GM18505 (cell line): ENCODE results near the gene THEMIS.
"Not testable (repeated sequence)": the region's sequence is repeated elsewhere in the genome, so short reads cannot be mapped to it uniquely, and the experiment has no call there.

Experiments used
- ATAC-seq: cut with Tn5 transposase; IDR thresholded peaks from one replicate; pipeline ENCODE4 v1.9.1; 2021; ENCODE audit not compliant: unreplicated experiment
- POLR2A ChIP-seq: IDR thresholded peaks from 4 replicates; pipeline ENCODE4 v1.6.1; 2011; ENCODE audit warnings: borderline replicate concordance; ENCODE audit not compliant: insufficient read depth, insufficient read length; ENCODE audit errors: extremely low read depth

THEMIS gene

DNA sequence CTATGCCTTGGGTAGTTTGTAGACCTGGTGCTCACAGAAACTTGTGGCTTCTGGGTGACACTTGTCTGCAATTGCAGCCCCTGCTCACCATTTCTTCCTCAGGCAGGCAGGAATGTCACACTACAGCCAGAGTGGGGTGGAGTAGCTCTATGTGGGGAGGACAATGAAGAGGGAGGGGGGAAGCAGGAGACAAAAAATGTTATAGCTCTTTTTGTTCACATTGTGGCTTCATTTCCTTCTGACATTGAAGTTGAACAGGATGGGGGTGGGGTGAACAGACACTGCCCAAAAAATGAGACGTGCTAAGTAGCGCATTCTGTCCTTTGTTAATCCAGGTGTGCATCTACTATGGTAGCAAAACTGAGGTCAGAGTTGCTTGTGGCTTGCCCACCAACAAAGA, at the start of gene THEMIS:
TSS of gene THEMIS (minus strand) at position 124 of the 400 bp plus-strand sequence. CDS start 126 bp downstream, outside the sequence.
- ATAC-seq, result no peak
- TF ChIP-seq POLR2A, result no peak

- no peak for ATAC-seq
- TF ChIP-seq POLR2A, result no peak
Measured at GRCh38 chr6:127949251-127949650, 48.4 kb upstream of the THEMIS start.

DNA sequence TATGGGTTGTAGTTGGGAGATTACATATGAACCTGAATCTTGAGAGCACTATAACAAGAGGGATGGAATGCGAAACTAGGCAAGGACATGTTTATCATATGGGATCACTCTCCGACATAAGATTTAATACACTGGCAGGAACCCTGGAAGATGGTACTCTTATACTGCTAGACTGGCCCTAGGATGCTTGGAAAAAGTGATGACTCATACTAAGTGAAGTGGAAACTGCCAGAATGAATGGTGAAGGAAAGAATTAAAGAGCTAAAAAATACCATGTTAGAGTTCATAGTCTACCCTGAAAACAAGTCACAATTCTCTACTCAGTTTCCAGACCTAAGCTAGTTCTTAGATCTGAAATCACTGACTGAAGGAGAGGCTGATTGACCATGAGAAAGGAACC, 45.5 kb upstream of the THEMIS start:
- ATAC-seq, result no peak
- no peak for TF ChIP-seq POLR2A

- no peak for TF ChIP-seq POLR2A
- no peak for ATAC-seq
Measured at GRCh38 chr6:127945434-127946097, 44.7 kb upstream of the THEMIS start.

DNA sequence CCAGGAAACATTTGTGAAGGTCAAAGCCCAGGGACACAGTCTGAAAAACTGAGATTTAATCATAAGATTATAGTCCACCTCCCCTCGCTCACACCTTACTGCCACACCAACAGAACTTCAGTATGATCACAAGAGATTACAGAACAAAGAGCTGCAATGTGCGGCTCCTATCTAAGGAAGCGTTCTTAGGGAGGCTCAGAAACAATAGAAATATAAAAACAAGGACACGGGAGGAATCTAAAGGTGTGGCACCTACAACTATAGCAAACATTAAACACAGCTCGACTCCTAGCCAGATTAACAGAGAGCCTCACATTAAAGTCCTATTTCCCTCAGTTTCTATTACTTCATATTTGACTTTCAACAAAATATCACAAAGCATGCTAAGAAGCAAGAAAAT, 40.4 kb upstream of the THEMIS start:
- ATAC-seq, result no peak
- TF ChIP-seq POLR2A, result no peak

- ATAC-seq, result no peak
- no peak for TF ChIP-seq POLR2A
Measured at GRCh38 chr6:127939442-127940066, 38.7 kb upstream of the THEMIS start.

GRCh38 chr6:127938701-127939100, 37.8 kb upstream of the THEMIS start:
- TF ChIP-seq POLR2A, result no peak
- no peak for ATAC-seq

DNA sequence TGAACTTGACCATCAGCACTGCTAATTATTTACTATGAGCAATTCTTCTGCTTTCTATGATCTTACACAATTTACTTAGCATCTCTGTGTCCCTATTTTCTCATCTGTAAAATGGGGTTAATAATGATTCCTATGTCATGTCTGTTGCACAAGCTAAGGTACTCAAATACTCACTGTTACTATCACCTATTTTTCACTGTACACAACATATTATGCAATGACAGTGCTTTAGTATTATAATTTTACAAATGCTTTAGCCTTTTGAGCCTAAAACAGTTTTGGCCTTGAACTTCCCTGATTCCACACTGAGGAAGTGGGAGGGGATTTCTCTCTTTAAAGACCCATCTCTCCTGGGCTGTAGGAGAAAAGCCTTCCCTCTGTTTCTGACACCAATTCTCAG, 36.9 kb upstream of the THEMIS start:
- no peak for ATAC-seq
- TF ChIP-seq POLR2A, result no peak

DNA sequence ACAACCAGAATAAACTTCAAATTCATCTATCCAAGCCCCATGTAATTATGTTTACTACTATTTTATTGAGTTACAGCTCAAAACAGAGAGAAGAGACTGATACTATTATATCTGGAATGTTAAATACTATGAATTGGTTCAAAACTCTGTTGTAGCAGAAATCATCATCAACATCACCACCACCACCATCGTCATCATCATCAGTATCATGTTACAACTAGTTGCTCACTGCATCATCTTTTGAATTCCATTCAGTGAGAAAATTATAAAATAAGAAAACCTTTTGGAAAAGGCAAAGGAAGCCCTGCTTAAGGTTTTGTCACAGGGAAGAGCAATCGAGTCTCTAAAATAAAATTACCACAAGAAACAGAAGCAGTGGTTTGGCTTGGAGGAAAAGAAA, 36.2 kb upstream of the THEMIS start:
- ATAC-seq, result no peak
- TF ChIP-seq POLR2A, result no peak

GRCh38 chr6:127934956-127935355, 34.1 kb upstream of the THEMIS start:
- ATAC-seq, result no peak
- TF ChIP-seq POLR2A, result no peak

DNA sequence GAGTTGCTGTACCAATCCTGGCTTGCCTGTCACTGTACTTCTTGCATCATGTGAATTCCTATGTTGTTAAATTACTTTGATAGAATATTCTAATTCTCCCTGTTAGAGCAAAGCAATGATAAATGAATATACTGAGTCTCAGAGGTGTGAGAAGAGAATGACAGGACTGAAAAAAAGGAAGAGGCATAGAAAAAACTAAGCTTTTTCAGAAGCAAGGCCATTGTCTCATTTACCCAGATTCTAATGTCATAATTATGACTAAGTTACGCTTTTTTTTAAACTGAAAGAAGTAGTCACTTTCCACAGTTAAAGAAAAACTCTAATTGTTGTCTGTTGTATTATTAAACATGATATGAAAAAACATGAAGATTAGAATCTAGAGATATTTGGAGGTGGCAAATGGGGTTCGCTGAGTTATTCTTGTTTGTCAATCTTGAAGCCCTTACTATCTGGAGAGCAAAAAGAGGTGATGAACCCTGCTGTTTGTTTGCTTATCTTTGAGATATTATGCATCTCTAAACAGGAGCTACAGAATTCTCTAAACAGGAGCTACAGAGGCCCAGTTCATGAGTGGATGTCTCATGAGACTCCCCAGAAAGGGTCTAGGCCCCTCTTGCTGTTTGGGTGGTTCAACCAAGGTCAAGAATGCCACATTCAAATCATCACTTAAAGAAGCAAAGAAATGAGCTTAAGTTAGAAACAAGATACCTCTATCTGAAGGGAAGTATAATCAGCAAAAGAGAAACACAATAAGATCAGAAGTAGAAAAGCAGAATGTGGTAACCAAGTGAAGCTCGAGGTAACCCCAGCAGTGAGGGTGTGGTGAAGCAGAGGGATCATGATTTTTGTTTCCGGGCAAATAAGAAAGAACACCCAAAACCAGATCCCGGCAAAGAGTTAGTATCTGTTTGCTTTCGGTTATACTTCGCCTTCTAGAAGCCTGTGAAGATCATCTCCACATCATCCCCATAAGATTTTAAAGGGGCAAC, 33.3 kb upstream of the THEMIS start:
- TF ChIP-seq POLR2A, result no peak
- ATAC-seq, result no peak

GRCh38 chr6:127933137-127933536, 32.3 kb upstream of the THEMIS start:
- TF ChIP-seq POLR2A, result no peak
- no peak for ATAC-seq

GRCh38 chr6:127932708-127933107, 31.9 kb upstream of the THEMIS start:
- ATAC-seq, result no peak
- TF ChIP-seq POLR2A, result no peak

DNA sequence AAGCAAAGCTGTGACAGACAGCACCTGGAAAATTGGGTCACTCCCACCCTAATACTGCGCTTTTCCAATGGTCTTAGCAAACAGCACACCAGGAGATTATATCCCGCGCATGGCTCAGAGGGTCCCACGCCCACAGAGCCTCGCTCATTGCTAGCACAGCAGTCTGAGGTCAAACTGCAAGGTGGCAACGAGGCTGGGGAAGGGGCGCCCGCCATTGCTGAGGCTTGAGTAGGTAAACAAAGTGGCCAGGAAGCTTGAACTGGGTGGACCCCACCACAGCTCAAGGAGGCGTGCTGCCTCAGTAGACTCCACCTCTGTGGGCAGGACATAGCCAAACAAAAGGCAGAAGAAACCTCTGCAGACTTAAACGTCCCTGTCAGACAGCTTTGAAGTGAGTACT, 25.6 kb upstream of the THEMIS start:
- not testable (repeated sequence) for ATAC-seq

GRCh38 chr6:127924440-127924839, 23.6 kb upstream of the THEMIS start:
- no peak for TF ChIP-seq POLR2A
- ATAC-seq, result no peak
